ENCODE data around the gene TMEM175.

The TMEM175 gene

GRCh38 chr4:948101-948935, 16.1 kb downstream of the TMEM175 start:
- peak; percentile 15 for DNase-seq

- no peak for DNase-seq
These were observed 16.7 kb downstream of the TMEM175 start for GRCh38 chr4:948936-949300.

- no peak for DNase-seq
These were observed 17.4 kb downstream of the TMEM175 start for GRCh38 chr4:949656-950055.

GRCh38 chr4:950136-951020, 18.1 kb downstream of the TMEM175 start:
- no peak for DNase-seq

GRCh38 chr4:951186-951585, 18.9 kb downstream of the TMEM175 start:
- DNase-seq = no peak

- no peak for DNase-seq
These were observed 19.6 kb downstream of the TMEM175 start for GRCh38 chr4:951594-952468.

GRCh38 chr4:952881-953573, 20.8 kb downstream of the TMEM175 start:
- no peak for DNase-seq

- no peak for DNase-seq
These were observed 21.3 kb downstream of the TMEM175 start for GRCh38 chr4:953574-953915.

GRCh38 chr4:954211-955020, 22.2 kb downstream of the TMEM175 start:
- no peak for DNase-seq

- DNase-seq = no peak
These were observed 23.1 kb downstream of the TMEM175 start for GRCh38 chr4:955161-955921.

GRCh38 chr4:955931-956381, 23.7 kb downstream of the TMEM175 start:
- no peak for DNase-seq

GRCh38 chr4:956531-957230, 24.4 kb downstream of the TMEM175 start:
- DNase-seq = no peak

GRCh38 chr4:957231-957580, 24.9 kb downstream of the TMEM175 start:
- DNase-seq = no peak

GRCh38 chr4:957581-958313, 25.5 kb downstream of the TMEM175 start:
- no peak for DNase-seq

- no peak for DNase-seq
These were observed 26.0 kb downstream of the TMEM175 start for GRCh38 chr4:958314-958665.

GRCh38 chr4:958696-959337, 26.6 kb downstream of the TMEM175 start:
- no peak for DNase-seq

GRCh38 chr4:959338-960139, 27.3 kb downstream of the TMEM175 start:
- no peak for DNase-seq

GRCh38 chr4:960140-960635, 27.9 kb downstream of the TMEM175 start:
- no peak for DNase-seq

Measured in NCI-H146 (cell line).